ENCODE results near the gene PHF2.

DNA sequence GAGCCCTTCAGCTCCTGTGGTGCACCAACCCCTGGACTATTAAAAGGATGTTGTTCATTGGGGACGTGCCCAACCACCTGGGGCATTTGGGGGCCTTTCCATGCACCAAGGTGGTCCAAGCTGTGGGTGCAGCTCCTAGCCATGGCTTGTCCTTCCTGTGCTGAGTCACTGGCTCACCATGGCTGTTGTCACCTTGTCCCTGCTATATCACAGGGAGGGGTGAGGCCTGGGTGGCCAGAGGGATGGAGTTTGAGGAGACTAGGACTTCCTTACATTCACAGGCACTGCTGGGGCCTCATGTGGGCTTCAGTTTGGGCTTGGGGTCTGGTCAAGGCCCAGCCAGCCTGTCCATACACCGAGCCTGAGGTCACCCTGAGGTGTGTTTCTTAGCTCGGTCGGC, 45.5 kb downstream of the PHF2 start:
- TF ChIP-seq, protein P1, sequence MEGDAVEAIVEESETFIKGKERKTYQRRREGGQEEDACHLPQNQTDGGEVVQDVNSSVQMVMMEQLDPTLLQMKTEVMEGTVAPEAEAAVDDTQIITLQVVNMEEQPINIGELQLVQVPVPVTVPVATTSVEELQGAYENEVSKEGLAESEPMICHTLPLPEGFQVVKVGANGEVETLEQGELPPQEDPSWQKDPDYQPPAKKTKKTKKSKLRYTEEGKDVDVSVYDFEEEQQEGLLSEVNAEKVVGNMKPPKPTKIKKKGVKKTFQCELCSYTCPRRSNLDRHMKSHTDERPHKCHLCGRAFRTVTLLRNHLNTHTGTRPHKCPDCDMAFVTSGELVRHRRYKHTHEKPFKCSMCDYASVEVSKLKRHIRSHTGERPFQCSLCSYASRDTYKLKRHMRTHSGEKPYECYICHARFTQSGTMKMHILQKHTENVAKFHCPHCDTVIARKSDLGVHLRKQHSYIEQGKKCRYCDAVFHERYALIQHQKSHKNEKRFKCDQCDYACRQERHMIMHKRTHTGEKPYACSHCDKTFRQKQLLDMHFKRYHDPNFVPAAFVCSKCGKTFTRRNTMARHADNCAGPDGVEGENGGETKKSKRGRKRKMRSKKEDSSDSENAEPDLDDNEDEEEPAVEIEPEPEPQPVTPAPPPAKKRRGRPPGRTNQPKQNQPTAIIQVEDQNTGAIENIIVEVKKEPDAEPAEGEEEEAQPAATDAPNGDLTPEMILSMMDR (IDR thresholded peaks at IDR 0.05; ENCODE audit: low read length): no peak
- no peak for TF ChIP-seq EZH2phosphoT487 (IDR thresholded peaks at IDR 0.05; ENCODE audit: low read length)
